SK-N-SH (cell line): ENCODE results near the gene ST3GAL6. TPM values are rescaled to one million over a fixed set of nuclear protein-coding genes. Genes with fewer than 3 reads are reported as not detected.

Experiments
- CTCF ChIA-PET: fragments of 300-600, 350-600 bp; formaldehyde crosslinking; extraction: SDS; loops from one replicate; lab custom pipeline; 2021; lab: Yijun Ruan, JAX
- POLR2A ChIA-PET: fragments of 350-600 bp; sonication (Branson Sonifier 250); formaldehyde crosslinking; extraction: SDS; loops from one replicate; lab custom pipeline; 2020; ENCODE audit warnings: antibody characterized with exemption, inconsistent platforms; lab: Yijun Ruan, JAX
- DNase-seq: peaks from one replicate; pipeline ENCODE4 v3.0.0; 2012
- H2AFZ ChIP-seq: fragments of 200-600 bp; sonication (generic); 2 replicates; pipeline ENCODE4 v1.8.1; 2016; ENCODE audit warnings: antibody characterized with exemption, mild to moderate bottlenecking, low read depth
- H3F3A ChIP-seq: fragments of 200-600 bp; sonication (generic); replicated peaks from 2 replicates; pipeline ENCODE3; 2016; ENCODE audit warnings: antibody characterized with exemption, mild to moderate bottlenecking; ENCODE audit not compliant: insufficient read depth
- H3K27ac ChIP-seq, 2 experiments: fragments of 200-500 bp in 1 of 2; fragments of 200-600 bp in 1 of 2; sonication (Bioruptor generic) in 1 of 2; sonication (generic), shearing (Covaris generic) in 1 of 2; 2 replicates each; pipeline versions ENCODE4 v1.5.1 to v1.6.1; 2014 to 2016; ENCODE audit warnings: low read depth in 2 of 2, inconsistent platforms in 1 of 2, low read length in 1 of 2, mild to moderate bottlenecking in 1 of 2, mixed read lengths in 1 of 2
- H3K27me3 ChIP-seq: fragments of 200-600 bp; sonication (generic), shearing (Covaris generic); 2 replicates; pipeline ENCODE4 v1.6.1; 2016; ENCODE audit warnings: mixed run types; ENCODE audit not compliant: insufficient read depth
- H3K36me3 ChIP-seq, 2 experiments: fragments of 200-500 bp in 1 of 2; fragments of 200-600 bp in 1 of 2; sonication (Bioruptor generic) in 1 of 2; sonication (generic) in 1 of 2; replicated peaks in 1 of 2; 2 replicates each; pipeline versions ENCODE3 to v1.5.1; 2014 to 2016; ENCODE audit warnings: low read length in 1 of 2, mild to moderate bottlenecking in 1 of 2; ENCODE audit not compliant: insufficient read depth in 2 of 2, control insufficient read depth in 1 of 2
- H3K4me1 ChIP-seq, 2 experiments: fragments of 200-500 bp in 1 of 2; fragments of 200-600 bp in 1 of 2; sonication (Bioruptor generic) in 1 of 2; sonication (generic), shearing (Covaris generic) in 1 of 2; 2 replicates each; pipeline versions ENCODE4 v1.5.1 to v1.6.1; 2014 to 2016; ENCODE audit warnings: low read depth in 1 of 2, low read length in 1 of 2, mixed run types in 1 of 2; ENCODE audit not compliant: insufficient read depth in 2 of 2, control insufficient read depth in 1 of 2
- H3K4me2 ChIP-seq: fragments of 200-600 bp; sonication (generic), shearing (Covaris generic); 2 replicates; pipeline ENCODE4 v1.6.1; 2017; ENCODE audit warnings: mixed run types
- H3K4me3 ChIP-seq, 2 experiments: fragments of 200-500 bp in 1 of 2; fragments of 200-600 bp in 1 of 2; sonication (Bioruptor generic) in 1 of 2; sonication (generic), shearing (Covaris generic) in 1 of 2; 2 replicates each; pipeline versions ENCODE4 v1.5.1 to v1.8.1; 2014 to 2016; ENCODE audit warnings: low read depth in 2 of 2, inconsistent platforms in 1 of 2, low read length in 1 of 2, mild to moderate bottlenecking in 1 of 2, mixed read lengths in 1 of 2, moderate library complexity in 1 of 2
- H3K79me2 ChIP-seq: fragments of 200-600 bp; sonication (generic); 2 replicates; pipeline ENCODE4 v1.8.1; 2017; ENCODE audit warnings: mild to moderate bottlenecking; ENCODE audit not compliant: insufficient read depth
- H3K9ac ChIP-seq: fragments of 200-600 bp; sonication (generic); 2 replicates; pipeline ENCODE4 v1.6.1; 2017; ENCODE audit warnings: mixed run types
- H3K9me2 ChIP-seq: fragments of 200-600 bp; sonication (generic); 2 replicates; pipeline ENCODE4 v1.6.1; 2017; ENCODE audit warnings: mixed run types
- H3K9me3 ChIP-seq: fragments of 200-600 bp; sonication (generic); 2 replicates; pipeline ENCODE4 v1.6.1; 2017; ENCODE audit warnings: mixed run types, mild to moderate bottlenecking, moderate library complexity
- H4K20me1 ChIP-seq: fragments of 200-600 bp; sonication (generic); 2 replicates; pipeline ENCODE4 v1.6.1; 2017; ENCODE audit warnings: mild to moderate bottlenecking, mixed run types; ENCODE audit not compliant: insufficient read depth
- ELF1 ChIP-seq: IDR thresholded peaks from 2 replicates; pipeline ENCODE4 v1.4.0; 2012
- EZH2phosphoT487 ChIP-seq: fragments of 200-600 bp; sonication (generic); IDR thresholded peaks from 2 replicates; pipeline ENCODE4 v1.6.1; 2017; ENCODE audit warnings: low read depth, mixed run types, mild to moderate bottlenecking, antibody characterized with exemption, moderate library complexity, borderline replicate concordance
- FOXJ3 ChIP-seq: sonication (generic); formaldehyde crosslinking; IDR thresholded peaks from 2 replicates; pipeline ENCODE4 v1.5.1; 2020; ENCODE audit warnings: mild to moderate bottlenecking, missing genetic modification reagents
- GABPA ChIP-seq: IDR thresholded peaks from 2 replicates; pipeline ENCODE4 v1.4.0; 2012; ENCODE audit warnings: low read depth, mild to moderate bottlenecking
- IRF3 ChIP-seq: fragments of 150-350 bp; IDR thresholded peaks from 2 replicates; pipeline ENCODE4 v1.6.1; 2016; ENCODE audit warnings: mild to moderate bottlenecking, low read depth, low read length
- JUND ChIP-seq: IDR thresholded peaks from 2 replicates; pipeline ENCODE4 v1.4.0; 2012
- MXI1 ChIP-seq: IDR thresholded peaks from 2 replicates; pipeline ENCODE4 v1.6.1; 2012; ENCODE audit warnings: mild to moderate bottlenecking, low read depth, low read length, improper control_type of control experiment
- POLR2AphosphoS5 ChIP-seq: IDR thresholded peaks from 2 replicates; pipeline ENCODE4 v1.6.1; 2012; ENCODE audit warnings: low read depth, low read length
- RCOR1 ChIP-seq: fragments of 150-350 bp; IDR thresholded peaks from 2 replicates; pipeline ENCODE4 v1.6.1; 2017; ENCODE audit warnings: antibody characterized with exemption, low read length
- REST ChIP-seq: IDR thresholded peaks from 2 replicates; pipeline ENCODE4 v1.6.1; 2012; ENCODE audit warnings: mild to moderate bottlenecking, low read depth, low read length, moderate library complexity
- RFX5 ChIP-seq: IDR thresholded peaks from 2 replicates; pipeline ENCODE4 v1.6.1; 2012; ENCODE audit warnings: mild to moderate bottlenecking, improper control_type of control experiment, low read length
- SMC3 ChIP-seq: IDR thresholded peaks from 2 replicates; pipeline ENCODE4 v1.6.1; 2012; ENCODE audit warnings: low read depth, low read length, improper control_type of control experiment
- TCF12 ChIP-seq: IDR thresholded peaks from 2 replicates; pipeline ENCODE4 v1.4.0; 2012
- YY1 ChIP-seq: IDR thresholded peaks from 2 replicates; pipeline ENCODE4 v1.4.0; 2012; ENCODE audit warnings: low read depth, mild to moderate bottlenecking
- WGBS: methylation state at CpG from one replicate; pipeline ENCODE4 v1.1.6; 2017; ENCODE audit warnings: low lambda C conversion rate; 5-methylcytosine and 5-hydroxymethylcytosine counted together
- polyA plus RNA-seq, 3 experiments: library from polyadenylated mRNA; depleted of rRNA; stranded (reverse); fragments of >200 nt; gene quantifications; 2 replicates each; pipeline ENCODE4 v1.2.3, GENCODE V29; 2012
- TF ChIP-seq, protein P1 (sequence below): IDR thresholded peaks from 2 replicates; pipeline ENCODE4 v1.4.0; 2012; ENCODE audit warnings: low read depth, borderline replicate concordance
- TF ChIP-seq, protein P2 (sequence below): IDR thresholded peaks from 2 replicates; pipeline ENCODE4 v1.4.0; 2012; ENCODE audit warnings: low read depth
- TF ChIP-seq, protein P3 (sequence below): IDR thresholded peaks from 2 replicates; pipeline ENCODE4 v1.4.0; 2012; ENCODE audit warnings: low read depth, borderline replicate concordance

The ST3GAL6 gene
- polyA plus RNA-seq, 1 of the 3 experiments (the other 2 are of a cell fraction), result 16.3 TPM

DNA sequence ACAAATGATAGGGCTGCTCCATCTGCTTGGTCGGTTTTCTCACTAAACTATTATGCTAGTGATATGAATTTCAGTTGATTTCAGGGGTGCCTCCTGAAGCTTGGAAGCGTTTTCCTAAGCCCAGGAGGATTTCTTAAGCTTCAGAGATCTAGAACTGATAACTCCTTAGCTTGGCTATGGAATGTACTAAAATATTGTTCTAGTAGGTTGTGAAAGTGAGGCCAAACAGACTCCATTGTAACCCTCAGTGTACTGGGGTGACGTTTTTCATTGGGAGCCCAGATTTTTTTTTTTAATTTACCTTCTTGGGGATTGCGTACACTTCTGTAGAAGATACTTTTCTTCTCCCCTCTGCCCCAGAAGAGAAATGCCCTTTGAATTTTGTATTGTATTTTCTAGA, 17.0 kb upstream of the ST3GAL6 start (continued):
- TF ChIP-seq, protein P1, sequence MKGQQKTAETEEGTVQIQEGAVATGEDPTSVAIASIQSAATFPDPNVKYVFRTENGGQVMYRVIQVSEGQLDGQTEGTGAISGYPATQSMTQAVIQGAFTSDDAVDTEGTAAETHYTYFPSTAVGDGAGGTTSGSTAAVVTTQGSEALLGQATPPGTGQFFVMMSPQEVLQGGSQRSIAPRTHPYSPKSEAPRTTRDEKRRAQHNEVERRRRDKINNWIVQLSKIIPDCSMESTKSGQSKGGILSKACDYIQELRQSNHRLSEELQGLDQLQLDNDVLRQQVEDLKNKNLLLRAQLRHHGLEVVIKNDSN, result no peak
- TF ChIP-seq GABPA, result no peak
- no peak for TF ChIP-seq POLR2AphosphoS5
- TF ChIP-seq JUND, result no peak

GRCh38 chr3:98746882-98747281, 16.3 kb upstream of the ST3GAL6 start:
- no peaks in the 10 kb centered on the region for H3K9me2 ChIP-seq
- TF ChIP-seq, protein P2, sequence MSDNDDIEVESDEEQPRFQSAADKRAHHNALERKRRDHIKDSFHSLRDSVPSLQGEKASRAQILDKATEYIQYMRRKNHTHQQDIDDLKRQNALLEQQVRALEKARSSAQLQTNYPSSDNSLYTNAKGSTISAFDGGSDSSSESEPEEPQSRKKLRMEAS, result no peak
- TF ChIP-seq EZH2phosphoT487, result no peak
- no peaks in the 10 kb centered on the region for H4K20me1 ChIP-seq
- no peak overlapping the region for H3K9ac ChIP-seq
- no peak overlapping the region for H3K27ac ChIP-seq
- POLR2A ChIA-PET, result no interaction called here
- H3K9me3 ChIP-seq, result no peaks in the 10 kb centered on the region
- peaks cover 4% of the 10 kb centered on the region for H3F3A ChIP-seq
- peaks cover 2 to 3% of the 10 kb centered on the region in 2 experiments for H3K36me3 ChIP-seq
- no peak overlapping the region for H3K4me3 ChIP-seq
- peaks cover 0 to 10% of the 10 kb centered on the region in 2 experiments; a peak in 2 of 4 replicates for H3K4me1 ChIP-seq
- H3K4me2 ChIP-seq, result no peak overlapping the region
- H3K27me3 ChIP-seq, result no peaks in the 10 kb centered on the region
- 90% methylated on average over 4 of the region's 4 CpGs for WGBS
- CTCF ChIA-PET, result no interaction called here
- peaks cover 84% of the 10 kb centered on the region for H3K79me2 ChIP-seq
- no peak overlapping the region for H2AFZ ChIP-seq
- no peak for DNase-seq

DNA sequence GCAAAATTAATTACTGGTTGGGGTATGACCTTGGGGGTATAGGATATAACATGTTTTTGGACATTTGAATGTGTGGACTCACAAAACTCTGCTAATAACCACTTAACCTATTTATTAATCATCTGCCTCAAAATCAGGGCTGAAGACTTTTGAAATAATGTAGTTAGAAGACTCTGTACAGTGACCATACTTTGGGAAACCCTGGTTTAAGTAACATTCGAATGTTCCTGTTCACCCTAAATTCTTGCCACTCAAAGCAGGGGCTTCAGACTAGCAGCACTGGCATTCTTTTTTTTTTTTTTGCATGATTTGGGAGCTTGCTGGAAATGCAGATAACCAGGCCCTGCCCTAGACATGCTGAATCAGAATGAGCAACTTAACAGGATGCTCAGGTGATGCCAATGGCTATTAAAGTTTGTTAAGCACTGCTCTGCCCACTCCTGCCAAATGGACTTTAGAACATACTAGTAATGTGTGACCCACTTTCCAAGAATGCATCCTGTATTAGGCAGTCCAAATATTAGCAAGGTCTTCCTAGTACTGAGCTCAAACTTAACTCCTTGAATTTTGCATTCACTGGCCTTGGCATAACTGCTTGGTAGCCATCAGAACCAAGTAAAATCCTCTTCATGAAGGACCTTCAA, 12.7 kb upstream of the ST3GAL6 start:
- H2AFZ ChIP-seq, result no peak overlapping the region
- POLR2A ChIA-PET, result no interaction called here
- H3K27me3 ChIP-seq, result no peaks in the 10 kb centered on the region
- no peaks in the 10 kb centered on the region for H3K9me2 ChIP-seq
- no peak overlapping the region for H3K27ac ChIP-seq
- H3K9ac ChIP-seq, result no peak overlapping the region
- H3K4me1 ChIP-seq, result no peaks in the 10 kb centered on the region; a peak in 1 of 4 replicates
- no peaks in the 10 kb centered on the region for H3K9me3 ChIP-seq
- peaks cover 2 to 3% of the 10 kb centered on the region in 2 experiments for H3K36me3 ChIP-seq
- peaks cover 4% of the 10 kb centered on the region for H3F3A ChIP-seq
- no peak for DNase-seq
- no peak overlapping the region for H3K4me2 ChIP-seq
- H3K4me3 ChIP-seq, result no peak overlapping the region
- CTCF ChIA-PET, result interaction anchor here (0.7 kb wide), 1 partner anchor 10 kb away, joined by 3 read pairs; no protein-coding TSS in a partner anchor
- 75% methylated on average over 1 of the region's 1 CpG for WGBS
- no peaks in the 10 kb centered on the region for H4K20me1 ChIP-seq
- peaks cover 74% of the 10 kb centered on the region for H3K79me2 ChIP-seq
- TF ChIP-seq REST (no peak), RCOR1 (no peak), YY1 (no peak), TCF12 (no peak), ELF1 (no peak), FOXJ3 (CRISPR knock-in tag) (no peak), GABPA (no peak), IRF3 (no peak), RFX5 (no peak), SMC3 (no peak), MXI1 (no peak)
- TF ChIP-seq, protein P3, sequence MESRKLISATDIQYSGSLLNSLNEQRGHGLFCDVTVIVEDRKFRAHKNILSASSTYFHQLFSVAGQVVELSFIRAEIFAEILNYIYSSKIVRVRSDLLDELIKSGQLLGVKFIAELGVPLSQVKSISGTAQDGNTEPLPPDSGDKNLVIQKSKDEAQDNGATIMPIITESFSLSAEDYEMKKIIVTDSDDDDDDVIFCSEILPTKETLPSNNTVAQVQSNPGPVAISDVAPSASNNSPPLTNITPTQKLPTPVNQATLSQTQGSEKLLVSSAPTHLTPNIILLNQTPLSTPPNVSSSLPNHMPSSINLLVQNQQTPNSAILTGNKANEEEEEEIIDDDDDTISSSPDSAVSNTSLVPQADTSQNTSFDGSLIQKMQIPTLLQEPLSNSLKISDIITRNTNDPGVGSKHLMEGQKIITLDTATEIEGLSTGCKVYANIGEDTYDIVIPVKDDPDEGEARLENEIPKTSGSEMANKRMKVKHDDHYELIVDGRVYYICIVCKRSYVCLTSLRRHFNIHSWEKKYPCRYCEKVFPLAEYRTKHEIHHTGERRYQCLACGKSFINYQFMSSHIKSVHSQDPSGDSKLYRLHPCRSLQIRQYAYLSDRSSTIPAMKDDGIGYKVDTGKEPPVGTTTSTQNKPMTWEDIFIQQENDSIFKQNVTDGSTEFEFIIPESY, result no peak
- TF ChIP-seq, protein P1, result no peak
